Pancreas (tissue), 10 donors: ENCODE results near the gene CLASP1. TPM values are rescaled to one million over a fixed set of nuclear protein-coding genes. Genes with fewer than 3 reads are reported as not detected.

Experiments
- ATAC-seq, 4 donors: fragments of 200-7000 bp; cut with Tn5 transposase; one replicate each; pipeline versions ENCODE4 v1.8.0 to v1.9.1; 2020; ENCODE audit warnings: mild to moderate bottlenecking in 4 of 4, moderate library complexity in 4 of 4
- DNase-seq, 6 donors: peaks; one replicate each; pipeline ENCODE4 v3.0.0-alpha.2; 2020
- FAIRE-seq: peaks from 2 replicates; lab custom pipeline; 2012; peaks lifted over from hg19 to GRCh38; lab: Jason Lieb, UNC
- H3K27ac ChIP-seq, 4 donors: fragments of 200-600 bp; sonication (generic); 1 replicate in 3 of 4; 2 replicates in 1 of 4; pipeline versions ENCODE4 v1.5.0 to v1.8.0; 2020
- H3K27me3 ChIP-seq, 4 donors: fragments of 200-600 bp; one replicate each; pipeline ENCODE4 v1.8.0; 2021
- H3K36me3 ChIP-seq, 3 donors: fragments of 200-600 bp; sonication (generic) in 1 of 3; one replicate each; pipeline versions ENCODE4 v1.5.0 to v1.8.0; 2020 to 2021
- H3K4me1 ChIP-seq, 3 donors: fragments of 200-600 bp; one replicate each; pipeline ENCODE4 v1.8.0; 2021
- H3K4me3 ChIP-seq, 4 donors: fragments of 200-600 bp; sonication (generic) in 2 of 4; one replicate each; pipeline versions ENCODE4 v1.5.0 to v1.8.0; 2020 to 2021
- H3K9me3 ChIP-seq, 4 donors: fragments of 200-600 bp; one replicate each; pipeline ENCODE4 v1.8.0; 2021
- WGBS, 2 donors: extraction: QIAGEN DNeasy Blood & Tissue Kit; methylation state at CpG; one replicate each; pipeline ENCODE4 v1.1.7; 2013; 5-methylcytosine and 5-hydroxymethylcytosine counted together
- intact Hi-C, 3 donors: fragments of 100-400 bp; cut with DNase I; formaldehyde crosslinking; loops; one replicate each; pipeline versions ENCODE4 v1.11.1 to v1.14.2; 2022
- polyA plus RNA-seq, 2 donors: library from polyadenylated mRNA; stranded (reverse); fragments of 200-250 nt; gene quantifications; one replicate each; pipeline ENCODE4 v1.2.3, GENCODE V29; 2013
- total RNA-seq, 6 donors: library from RNA; stranded (reverse); fragmentation: NEBNext Ultra II Directional in 4 of 6; extraction: Animal tissue kit (Norgen Biotek cat#: 25700) in 4 of 6; gene quantifications; one replicate each; pipeline versions ENCODE4 v1.2.1 to v1.2.4, GENCODE V29; 2021 to 2023
- TF ChIP-seq, protein P1 (sequence below), 4 donors: fragments of 200-600 bp; sonication (generic) in 3 of 4; IDR thresholded peaks; one replicate each; pipeline versions ENCODE4 v1.5.0 to v1.8.0; 2021; ENCODE audit warnings: antibody characterized with exemption in 4 of 4
- donor health status: healthy with polysubstance abuse.
- donor health status: DM: no; HTN: no; CAD: no; lungs with moderate emphysema.
- donor health status: DM: no; HTN: no; CAD: no.
- donor health status: control.
- donor health status: control.
- donor health status: Bipolar disorder and iron deficiency.
- donor health status: DM: yes; HTN: yes; CAD: no.
- donor health status: DM: no; HTN: no; CAD: no.
- donor health status: DM: no; HTN: no; CAD: no.
- donor health status: DM: yes; HTN: yes; CAD: no.

CLASP1 gene
- total and polyA plus RNA-seq, 8 donors = 8.9 to 34.5 (median 21.3) TPM

DNA sequence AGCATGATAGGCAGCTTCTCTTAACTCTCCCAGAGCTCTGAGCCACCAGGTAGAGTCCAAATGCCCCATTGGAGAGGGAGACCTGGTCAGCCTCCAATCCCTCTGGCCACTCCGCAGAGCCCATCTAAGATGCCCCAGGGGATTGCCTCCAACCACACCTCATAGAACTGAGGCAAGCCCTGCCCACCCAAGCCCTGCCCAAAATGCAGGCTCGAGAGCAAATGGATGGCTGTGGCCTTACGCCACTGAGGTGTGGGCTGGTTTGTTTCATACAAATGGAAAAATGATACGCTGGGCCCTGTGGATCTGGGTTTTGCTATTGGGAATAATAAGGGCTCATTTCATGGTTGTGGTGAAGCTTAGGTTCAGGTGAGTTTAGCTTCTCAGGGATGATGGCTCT is 361.3 kb downstream of the CLASP1 start:
- Histone ChIP-seq H3K4me1 (peaks cover 0 to 5% (median 5%) of the 10 kb centered on the region in 3 donors), H3K27me3 (no peaks in the 10 kb centered on the region), H3K27ac (no peak overlapping the region), H3K36me3 (no peaks in the 10 kb centered on the region), H3K4me3 (no peak overlapping the region), H3K9me3 (no peaks in the 10 kb centered on the region)
- TF ChIP-seq, protein P1, sequence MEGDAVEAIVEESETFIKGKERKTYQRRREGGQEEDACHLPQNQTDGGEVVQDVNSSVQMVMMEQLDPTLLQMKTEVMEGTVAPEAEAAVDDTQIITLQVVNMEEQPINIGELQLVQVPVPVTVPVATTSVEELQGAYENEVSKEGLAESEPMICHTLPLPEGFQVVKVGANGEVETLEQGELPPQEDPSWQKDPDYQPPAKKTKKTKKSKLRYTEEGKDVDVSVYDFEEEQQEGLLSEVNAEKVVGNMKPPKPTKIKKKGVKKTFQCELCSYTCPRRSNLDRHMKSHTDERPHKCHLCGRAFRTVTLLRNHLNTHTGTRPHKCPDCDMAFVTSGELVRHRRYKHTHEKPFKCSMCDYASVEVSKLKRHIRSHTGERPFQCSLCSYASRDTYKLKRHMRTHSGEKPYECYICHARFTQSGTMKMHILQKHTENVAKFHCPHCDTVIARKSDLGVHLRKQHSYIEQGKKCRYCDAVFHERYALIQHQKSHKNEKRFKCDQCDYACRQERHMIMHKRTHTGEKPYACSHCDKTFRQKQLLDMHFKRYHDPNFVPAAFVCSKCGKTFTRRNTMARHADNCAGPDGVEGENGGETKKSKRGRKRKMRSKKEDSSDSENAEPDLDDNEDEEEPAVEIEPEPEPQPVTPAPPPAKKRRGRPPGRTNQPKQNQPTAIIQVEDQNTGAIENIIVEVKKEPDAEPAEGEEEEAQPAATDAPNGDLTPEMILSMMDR (IDR thresholded peaks at IDR 0.05) = no peak
- intact Hi-C loops = no loop called here
- no peak for FAIRE-seq
- no peak for ATAC-seq
- 92 to 94% methylated on average over 4 of the region's 4 CpGs for WGBS, 2 donors
- DNase-seq = no peak

Other genes starting within 250 kb of the CLASP1 start
- gene RNU4ATAC, start 118.6 kb downstream of the CLASP1 start, total RNA-seq = 1 to 10 TPM in 1 of 6 donors, not detected in 5; 6.6 TPM
- gene RNU4ATAC, start 118.6 kb downstream of the CLASP1 start, polyA plus RNA-seq = not detected
- 10 to 100 TPM; 22.9 to 40.4 (median 25.7) TPM for gene NIFK, start 87.4 kb upstream of the CLASP1 start, total RNA-seq
- gene NIFK, start 87.4 kb upstream of the CLASP1 start, polyA plus RNA-seq = 10 to 100 TPM; 24.5 to 34.5 TPM
- 10 to 100 TPM; 12.6 to 30.3 (median 24.9) TPM for gene TSN, start 106.2 kb upstream of the CLASP1 start, total RNA-seq
- 10 to 100 TPM; 10.9 to 22.5 TPM for gene TSN, start 106.2 kb upstream of the CLASP1 start, polyA plus RNA-seq